GM21367 (cell line): ENCODE measurements around the gene MSX1.

Experiments used
- ATAC-seq: cut with Tn5 transposase; IDR thresholded peaks from one replicate; pipeline ENCODE4 v1.9.1; 2021; ENCODE audit not compliant: unreplicated experiment

Gene MSX1

DNA sequence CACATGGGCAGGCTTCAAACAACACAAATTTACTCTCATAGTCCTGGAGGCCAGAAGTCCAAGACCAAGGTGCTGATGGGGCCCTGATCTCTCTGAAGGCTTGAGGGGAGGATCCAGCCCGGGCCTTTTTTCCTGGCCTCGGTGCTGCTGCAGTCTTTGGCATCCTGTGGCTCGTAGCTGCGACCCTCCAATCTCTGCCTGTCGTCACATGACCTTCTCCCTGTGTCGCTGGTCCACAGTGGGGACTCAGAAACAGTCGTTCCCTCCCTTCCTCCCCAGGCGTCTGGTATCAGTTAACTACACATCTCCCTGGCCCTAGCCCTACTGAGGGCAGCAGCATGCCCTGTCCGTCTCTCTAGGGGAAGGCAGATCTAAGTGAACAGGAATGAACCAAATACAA, 19.1 kb upstream of the MSX1 start:
- ATAC-seq, result no peak

DNA sequence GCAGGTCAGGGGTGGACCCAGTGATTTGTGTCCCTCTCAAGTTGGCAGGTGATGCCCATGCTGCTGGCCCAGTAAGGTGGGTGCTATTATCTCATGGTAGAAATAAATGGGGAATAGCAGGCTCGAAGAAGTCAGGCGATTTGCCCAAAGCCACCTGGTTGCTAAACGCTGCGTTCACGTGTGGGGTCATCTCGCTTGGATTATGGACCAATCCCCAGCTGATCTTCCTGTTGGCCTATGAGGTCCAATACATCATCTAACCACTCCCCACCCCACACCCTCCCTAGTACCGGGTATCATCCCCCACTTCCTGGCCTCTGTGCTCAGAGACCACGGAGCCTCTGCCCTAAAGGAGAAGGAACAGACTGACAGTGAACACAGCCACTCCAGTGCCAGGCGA, 18.3 kb upstream of the MSX1 start:
- no peak for ATAC-seq

DNA sequence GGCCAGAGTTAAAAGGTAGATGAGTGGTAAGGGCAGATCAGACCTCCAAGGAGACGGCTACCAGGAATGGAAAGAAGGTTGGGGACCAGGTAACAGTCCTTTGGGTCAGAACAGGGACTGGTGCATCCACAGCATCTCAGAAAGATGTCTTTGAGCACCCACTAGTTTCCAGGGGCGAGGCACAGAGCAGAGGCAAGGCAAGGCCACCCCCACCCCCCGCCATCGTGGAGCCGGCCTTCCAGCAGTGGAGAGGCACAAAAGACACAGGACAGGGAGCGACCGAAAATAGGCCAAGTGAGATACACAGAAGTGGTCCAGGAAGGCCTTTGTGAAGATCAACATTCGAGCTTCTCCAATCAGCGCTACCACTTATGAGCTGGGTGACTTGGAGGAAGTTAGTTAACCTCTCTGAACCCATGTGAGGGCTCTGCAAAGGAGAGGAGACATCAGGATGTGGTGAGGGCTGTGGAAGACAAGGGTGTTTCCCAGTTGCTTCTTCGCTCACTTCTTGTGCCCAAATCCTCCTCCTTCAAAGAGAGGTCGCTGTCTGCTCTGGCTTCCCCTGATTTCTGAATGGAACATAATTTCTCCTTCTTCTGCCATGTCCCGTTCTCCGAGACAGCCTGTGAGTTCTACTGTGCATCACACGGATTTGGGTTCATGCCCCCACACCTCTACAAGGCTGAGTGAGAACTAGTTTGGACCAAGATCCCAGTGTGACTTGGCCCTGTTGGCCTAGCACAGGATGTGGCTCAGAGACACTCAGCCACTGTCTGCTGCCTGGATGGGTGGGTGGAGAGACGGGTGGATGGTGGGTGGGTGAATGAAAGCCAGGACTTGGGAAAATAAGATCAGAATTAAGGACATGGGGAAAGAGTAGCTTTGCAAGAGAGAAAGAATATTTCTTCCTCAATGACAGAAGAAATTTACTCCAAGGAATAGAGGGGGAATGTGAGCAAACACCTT, 16.7 kb upstream of the MSX1 start:
- no peak for ATAC-seq

DNA sequence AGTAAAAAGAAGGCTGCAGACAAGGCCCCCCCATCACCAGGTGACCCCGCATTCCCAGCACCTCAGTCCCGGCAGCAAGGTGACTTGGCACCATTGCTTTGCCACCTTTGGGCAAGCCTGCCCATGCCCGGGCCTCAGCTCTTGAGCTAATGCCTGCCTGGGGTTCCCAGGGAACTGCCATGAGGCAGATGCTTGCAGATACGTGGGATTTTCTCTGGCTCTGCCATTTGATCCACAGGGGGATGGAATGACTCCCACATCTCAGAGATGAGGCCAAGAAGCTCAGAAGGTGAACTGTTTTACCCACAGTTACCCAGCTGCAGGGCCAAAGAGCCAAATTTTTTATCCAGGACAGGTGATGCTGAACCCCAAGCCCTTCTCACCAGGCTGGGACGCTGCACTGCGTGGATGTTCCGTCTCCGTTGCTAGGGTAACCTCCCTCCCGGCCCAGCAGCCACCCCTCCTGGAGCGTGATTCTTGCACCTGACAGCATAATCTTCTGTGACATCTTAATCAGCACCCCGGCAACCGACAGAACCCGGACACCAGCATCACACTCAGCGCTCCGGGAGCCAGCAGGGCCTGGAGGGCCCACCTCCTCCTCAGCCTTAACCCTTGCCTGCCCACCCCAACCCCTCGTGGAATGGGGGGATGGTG, 15.7 kb upstream of the MSX1 start:
- ATAC-seq, result no peak

DNA sequence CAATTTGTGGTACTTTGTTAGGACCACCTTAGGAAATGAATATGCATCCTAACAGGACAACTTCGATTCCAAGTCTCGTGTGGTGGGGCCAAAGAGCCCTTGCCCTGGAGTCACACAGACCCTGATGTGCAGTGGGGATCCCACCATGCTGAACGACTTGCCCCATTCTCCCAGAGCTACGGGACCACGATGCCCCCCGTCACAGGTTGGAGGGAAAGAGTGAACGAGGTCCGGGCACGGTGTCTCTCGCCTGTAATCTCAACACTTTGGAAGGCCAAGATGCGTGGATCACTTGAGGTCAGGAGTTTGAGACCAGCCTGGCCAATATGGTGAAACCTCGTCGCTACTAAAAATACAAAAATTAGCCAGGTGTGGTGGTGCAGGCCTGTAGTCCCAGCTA, 14.4 kb upstream of the MSX1 start:
- ATAC-seq, result no peak

DNA sequence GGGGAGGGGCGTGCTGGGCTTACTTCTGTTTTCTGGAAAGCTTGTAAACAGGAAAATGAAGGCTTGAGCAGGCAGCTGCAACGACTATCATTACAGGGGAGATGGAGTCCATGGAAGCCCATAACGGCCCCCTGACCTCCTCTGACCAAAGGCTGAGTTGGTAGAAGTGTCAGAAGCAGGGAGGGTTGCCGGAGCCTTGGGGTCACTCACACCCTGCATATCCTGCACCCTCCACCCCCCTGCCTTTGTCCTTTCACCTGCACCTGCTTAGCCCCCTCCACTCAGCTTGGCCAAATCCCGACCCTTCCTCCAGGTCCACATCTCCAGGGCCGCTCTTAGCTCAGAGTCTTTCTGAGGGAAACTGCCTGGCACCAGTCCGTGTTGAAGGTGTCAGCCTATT, 12.5 kb upstream of the MSX1 start:
- no peak for ATAC-seq

DNA sequence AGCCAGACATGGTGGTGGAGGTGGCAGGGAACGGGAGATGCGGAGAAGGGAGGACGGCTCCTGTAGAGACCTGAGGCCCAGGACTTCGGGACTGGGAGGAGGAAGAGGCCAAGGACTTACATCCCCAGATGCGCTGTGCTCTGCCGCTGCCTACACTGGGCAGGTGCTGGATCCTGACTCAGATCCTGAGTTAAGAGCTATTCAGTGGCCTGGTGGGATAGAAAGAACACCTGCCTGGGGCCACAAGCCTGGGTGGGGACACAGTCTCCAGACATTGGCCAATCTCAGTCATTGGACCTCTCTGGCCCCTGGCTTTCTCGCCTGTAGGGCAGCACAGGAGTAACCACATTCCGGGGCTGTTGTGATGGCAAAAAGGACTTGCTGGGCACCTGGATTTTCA, 10.9 kb upstream of the MSX1 start:
- no peak for ATAC-seq

DNA sequence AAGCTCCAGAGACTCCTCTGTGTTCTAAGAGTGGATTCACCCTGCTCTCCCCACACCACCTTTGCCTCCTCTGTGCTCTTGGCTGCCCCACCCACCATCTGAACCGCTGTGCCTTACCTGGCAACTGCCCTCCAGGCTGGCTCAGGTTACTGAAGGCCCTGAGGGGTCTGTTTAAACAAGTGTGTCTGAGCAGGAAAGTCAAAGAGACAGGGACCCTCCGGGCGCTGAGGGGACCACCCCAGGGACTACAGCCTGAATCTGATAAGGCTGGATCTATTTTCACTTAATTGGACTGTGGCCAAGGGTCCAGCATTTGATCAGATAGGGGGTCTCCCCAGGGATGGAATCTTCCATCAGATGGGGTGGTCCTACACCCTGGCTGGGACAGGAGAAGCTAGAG, 10.4 kb upstream of the MSX1 start:
- ATAC-seq, result no peak

DNA sequence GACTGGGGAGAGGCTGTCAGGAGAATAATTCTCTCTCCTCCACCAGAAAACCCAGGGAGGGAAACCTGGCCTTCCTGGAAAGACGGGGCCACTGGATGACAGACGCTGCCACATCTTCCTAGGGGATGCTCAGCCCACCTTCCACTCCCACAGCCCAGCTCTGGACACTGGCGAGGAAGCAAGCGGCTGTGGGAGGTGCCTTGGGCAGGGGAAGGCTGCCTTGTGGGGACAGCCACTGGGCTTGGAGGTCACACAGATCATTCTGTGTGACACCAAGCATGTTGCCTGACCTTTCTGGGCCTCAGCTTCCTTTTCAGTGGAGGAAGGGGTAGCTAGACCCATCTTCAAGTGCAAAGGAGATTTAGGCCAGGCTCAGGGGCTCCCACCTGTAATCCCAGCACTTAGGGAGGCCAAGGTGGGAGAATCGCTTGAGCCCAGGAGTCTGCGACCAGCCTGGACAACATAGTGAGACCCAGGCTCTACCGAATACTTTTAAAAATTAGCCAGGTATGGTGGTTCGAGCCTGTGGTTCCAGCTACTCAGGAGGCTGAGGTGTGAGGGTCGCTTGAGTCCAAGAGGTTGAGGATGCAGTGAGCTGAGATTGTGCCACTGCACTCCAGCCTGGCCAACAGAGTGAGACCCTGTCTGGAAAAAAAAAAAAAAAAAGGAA, 9.8 kb upstream of the MSX1 start:
- ATAC-seq, result no peak

DNA sequence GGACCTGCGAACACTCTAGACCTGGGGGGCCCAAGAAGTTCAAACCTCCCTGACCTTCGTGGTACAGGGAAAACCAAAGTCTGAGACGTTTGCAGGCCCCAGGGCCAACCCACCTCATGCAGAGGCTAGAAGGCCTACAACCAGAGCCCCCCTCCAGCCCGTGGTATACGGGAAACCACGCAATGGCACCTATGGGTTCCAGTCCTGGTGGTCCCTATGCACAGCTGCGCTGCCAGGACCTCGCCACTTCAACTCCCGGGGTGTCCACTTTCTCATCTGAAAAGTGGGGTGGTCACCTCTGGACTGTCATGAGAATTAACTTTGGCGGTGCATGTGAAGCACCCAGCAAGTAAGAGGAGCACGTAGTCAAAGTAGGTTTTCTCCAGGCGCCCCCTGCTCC, 8.4 kb upstream of the MSX1 start:
- ATAC-seq, result no peak

DNA sequence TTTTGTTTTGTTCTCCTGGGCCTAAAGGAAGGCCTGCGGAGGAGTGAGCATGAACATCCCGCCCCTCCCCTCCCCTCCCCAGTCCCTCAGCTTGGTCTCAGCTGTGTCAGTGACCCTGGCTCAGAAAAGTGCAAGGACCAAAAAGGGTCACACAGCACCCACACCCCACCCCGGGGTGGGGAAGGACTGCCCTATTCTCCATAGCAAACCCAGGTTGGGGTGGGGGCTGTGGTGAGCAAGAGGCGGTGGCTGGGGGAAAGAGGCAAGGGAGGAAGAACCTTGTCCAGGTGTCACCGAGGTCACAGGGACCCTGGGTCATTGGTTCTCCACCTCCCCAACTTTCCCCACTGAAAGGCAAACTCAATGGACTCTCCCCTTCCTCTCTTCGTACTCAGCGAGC, 7.6 kb upstream of the MSX1 start:
- no peak for ATAC-seq

DNA sequence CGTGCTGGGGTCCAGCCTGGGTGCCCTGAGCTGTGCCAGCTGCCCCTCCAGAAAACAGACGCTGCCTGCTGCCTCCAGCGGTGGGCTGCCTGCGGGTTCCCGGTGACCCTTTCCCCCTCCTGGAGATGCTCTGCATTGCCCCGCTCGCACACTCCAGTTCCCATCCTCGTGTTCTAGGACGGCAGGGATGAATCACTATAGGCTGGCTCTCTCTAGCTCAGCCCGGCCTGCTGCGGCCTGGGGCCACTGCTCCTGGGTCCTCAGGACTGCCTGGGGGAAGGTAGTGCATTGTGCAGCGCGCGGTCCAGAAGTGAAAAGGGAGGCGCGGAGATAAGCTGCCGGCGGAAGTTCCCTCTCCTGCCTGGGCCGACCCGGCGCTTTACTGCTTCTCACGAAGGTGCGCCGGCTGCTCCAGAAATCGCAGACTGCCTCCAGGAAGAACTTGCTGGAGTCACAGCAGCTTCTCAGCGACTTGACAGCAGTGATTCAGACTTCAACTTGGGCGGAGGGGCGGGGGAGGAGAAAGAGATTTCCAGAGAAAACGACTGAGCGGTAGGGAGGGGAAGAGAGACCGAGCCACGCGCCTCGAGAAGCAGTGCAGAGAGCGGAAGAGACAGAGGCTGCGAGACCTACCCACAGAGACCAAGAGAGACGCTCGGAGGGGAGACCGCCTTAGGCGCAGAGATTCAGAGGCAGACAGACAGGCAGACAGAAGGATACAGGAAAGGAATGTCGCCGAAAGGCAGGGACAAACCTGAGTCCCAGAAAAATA, 6.7 kb upstream of the MSX1 start:
- ATAC-seq, result peak; percentile 60

DNA sequence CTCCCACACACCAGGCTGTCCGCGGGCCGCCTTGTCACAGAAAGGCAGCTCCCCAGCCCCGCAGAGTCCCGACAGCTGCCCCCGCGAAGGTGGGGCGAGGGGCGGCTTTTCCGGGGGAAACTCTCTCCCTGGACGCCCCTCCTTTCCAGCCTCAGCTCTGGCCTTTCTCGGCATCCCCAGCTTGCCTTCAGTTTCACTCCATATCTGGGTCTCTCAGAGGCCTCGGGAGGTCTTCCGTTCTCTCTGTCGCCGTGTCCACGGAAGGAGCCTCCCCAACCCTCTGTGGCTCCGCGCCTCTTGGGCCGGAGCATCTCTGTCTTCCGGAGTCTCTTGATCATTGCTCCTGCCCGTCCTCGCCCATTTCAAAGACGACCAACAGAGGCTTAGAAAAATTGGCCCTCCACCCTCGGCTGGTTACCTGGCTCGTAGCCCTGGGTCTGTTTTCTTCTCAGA, 6.1 kb upstream of the MSX1 start:
- ATAC-seq, result no peak

DNA sequence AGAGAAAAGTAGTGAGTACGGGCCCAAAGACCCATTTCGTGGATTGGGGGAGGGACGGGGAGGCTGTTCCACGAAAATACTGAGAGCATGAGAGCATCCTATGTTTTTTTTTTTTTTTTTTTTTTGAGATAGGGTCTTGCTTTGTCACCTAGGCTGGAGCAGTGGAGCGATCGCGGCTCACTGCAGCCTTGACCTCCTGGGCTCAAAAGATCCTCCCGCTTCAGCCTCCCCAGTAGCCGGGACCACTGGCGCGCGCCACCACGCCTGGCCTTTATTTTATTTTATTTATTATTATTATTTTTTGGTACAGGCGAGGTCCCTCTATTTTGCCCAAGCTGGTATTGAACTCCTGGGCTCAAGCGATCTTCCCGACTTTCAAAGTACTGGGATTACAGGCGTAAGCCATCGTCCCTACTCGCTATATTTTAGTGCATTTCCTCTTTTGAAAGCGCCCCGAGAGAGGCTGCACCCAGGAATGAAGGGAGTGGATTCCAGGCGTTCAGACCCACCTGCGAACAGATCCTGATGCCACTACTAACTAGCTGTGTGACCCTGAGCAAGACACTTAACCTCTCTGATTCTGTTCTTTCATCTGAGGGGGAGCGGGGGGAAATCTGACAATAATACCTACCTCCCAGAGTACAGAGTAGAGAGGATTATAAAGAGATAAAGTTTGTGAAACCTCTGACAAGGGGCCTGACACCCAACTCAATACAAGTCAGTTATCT, 5.4 kb upstream of the MSX1 start:
- no peak for ATAC-seq

DNA sequence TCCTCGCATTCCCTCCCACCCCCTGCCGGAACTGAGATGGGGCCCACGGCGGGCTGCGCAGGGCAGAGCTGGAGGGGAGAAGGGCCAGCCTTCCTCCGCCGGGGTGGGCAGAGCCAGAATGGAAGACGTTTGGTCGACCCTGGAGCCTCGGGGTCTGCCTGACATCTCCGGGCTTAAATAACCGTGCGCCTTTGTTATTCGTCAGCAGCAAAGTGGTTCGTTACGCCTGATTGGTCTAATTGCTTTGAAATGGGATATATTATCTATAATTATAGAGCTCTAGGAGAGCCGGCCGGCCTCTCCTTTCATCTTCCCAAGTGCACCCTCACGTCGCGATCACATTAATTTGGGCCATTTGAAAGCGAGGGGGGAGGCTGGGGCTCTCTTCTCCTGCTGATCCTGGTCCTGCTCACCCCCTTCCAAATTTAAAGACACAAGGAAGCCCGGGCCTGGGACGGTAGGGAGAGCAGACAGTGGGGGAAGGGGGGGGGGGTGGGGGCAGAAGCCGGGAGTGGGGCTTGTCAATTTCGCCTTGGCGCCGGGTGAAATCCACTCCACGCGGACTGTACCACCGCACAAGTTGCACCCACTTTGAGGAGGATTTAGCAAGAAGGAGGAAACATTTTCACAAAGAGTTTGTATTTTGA, 4.7 kb upstream of the MSX1 start:
- no peak for ATAC-seq

DNA sequence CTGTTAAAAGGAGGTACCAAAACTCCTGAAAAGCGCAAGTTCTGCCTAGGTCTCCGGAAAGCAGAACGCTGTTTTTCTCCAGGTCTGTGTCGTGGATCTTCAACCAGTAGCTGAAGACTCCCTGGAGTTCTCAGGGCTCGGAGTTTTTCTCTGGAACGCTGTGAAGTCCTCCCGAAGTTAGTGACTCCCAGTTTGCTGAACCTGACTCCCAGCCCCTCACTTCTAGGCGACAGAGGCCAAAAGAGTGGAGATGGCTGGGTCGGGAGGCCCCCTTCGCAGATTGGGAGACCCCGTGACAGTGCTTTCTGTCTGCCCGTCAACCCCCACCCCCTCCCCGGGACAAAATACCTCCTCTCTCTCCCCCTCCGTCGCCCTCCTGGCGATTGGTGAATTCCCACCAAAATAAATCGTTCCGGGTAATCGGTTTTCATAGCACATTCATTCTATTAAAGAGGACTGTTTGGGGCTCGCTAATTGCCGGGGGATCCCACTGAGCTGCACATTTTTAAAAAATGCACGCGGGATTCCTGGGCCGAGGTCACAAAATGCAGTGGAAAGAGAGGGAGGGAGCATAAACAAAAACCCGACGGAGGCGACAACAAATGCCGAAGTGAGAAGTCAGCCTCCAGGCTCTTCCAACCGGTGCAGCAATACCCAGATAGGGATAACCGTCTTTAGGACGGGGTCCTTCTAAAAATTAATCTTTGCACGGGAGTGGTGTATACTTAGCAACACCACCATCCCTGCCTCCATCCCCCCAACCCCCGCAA, 4.0 kb upstream of the MSX1 start:
- no peak for ATAC-seq

DNA sequence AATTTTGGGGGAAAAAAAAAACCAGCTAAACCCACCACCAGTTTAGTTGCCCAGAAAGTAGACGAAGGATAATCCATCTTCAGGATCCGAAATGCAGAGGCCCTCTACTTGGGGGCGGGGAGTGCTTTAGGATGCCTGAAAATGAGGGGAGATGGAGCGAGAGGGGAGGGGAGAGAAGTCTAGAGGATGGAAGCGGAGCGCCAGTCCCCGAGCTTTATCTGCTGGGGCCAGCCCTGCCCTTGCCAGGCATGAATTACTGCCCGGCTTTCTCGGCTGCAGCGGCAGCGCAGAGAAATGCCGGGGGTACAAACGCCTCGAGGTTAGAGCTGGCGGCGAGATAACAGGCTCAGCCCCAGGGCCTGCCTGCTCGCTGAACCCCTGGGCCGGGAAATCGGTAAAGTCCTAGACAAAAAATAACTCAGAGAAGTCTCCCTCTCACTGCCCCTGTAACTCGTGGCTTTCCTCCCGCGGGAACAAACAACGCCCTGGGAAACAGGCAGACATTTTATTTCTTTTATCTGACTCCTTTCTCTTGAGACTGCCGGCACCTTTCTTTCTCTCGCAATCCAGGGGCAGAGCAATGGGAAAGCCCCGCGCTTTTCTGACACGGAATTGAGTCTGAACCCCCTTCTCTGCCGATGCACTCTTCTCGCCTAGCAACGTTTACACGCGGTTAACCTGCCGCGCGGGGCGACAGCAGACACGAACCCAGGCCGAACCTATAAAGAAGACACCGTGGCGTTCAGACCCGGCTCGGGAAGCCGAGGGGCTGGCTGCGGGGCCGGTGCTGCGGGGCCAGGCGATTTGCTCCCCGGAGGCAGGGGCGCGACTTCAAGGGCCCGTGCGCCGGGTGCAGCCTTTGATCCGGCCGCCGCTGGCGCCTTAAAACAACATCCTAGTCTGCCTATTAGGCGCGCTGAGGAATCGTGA, 3.1 kb upstream of the MSX1 start:
- ATAC-seq, result no peak
